ENCODE measurements around the gene UBXN6. TPM values are rescaled to one million over a fixed set of nuclear protein-coding genes. Genes with fewer than 3 reads are reported as not detected.

Gene UBXN6
- total RNA-seq, 1 donor from 2014 or later = 119 TPM

GRCh38 chr19:4413588-4413987 is 44.0 kb downstream of the UBXN6 start:
- DNase-seq (ENCODE audit: low read depth) = no peak

DNA sequence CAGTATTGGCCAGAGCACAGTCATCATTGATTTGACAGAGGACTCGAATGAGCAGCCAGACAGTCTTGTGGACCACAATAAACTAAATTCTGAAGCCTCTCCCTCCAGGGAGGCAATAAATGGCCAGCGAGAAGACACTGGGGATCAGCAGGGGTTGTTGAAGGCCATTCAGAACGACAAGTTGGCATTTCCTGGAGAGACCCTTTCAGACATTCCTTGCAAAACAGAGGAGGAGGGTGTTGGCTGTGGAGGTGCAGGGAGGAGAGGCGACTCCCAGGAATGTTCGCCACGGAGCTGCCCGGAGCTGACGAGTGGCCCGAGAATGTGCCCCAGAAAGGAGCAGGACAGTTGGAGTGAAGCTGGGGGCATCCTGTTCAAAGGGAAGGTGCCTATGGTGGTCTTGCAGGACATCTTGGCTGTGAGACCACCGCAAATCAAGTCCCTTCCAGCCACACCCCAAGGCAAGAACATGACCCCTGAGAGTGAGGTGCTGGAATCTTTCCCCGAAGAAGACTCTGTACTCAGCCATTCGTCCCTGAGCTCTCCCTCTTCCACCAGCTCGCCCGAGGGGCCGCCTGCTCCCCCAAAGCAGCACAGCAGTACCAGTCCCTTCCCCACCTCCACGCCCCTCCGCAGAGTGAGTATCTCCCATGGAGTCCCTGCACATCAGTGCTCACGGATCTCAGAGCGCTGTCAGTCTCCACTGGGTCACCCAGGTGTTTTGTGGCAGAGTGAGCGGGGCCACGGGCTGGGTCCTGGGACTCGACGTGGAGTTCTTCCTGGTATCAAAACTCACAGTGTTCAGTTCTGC is 48.3 kb downstream of the UBXN6 start:
- no peak for DNase-seq (ENCODE audit: low read depth)

- DNase-seq (ENCODE audit: low read depth) = no peak
Observed at GRCh38 chr19:4406626-4407025, 51.0 kb downstream of the UBXN6 start.

GRCh38 chr19:4405977-4406376 is 51.6 kb downstream of the UBXN6 start:
- no peak for DNase-seq (ENCODE audit: low read depth)

GRCh38 chr19:4403005-4403761 is 54.4 kb downstream of the UBXN6 start:
- DNase-seq (ENCODE audit: low read depth) = no peak

GRCh38 chr19:4402171-4403004 is 55.2 kb downstream of the UBXN6 start, which contains the start of gene CHAF1A:
TSS of gene CHAF1A (plus strand) at chr19:4402640. CDS start at chr19:4402763, 123 bp downstream.
- DNase-seq (ENCODE audit: low read depth) = peak; percentile 100

GRCh38 chr19:4401769-4402170 is 55.8 kb downstream of the UBXN6 start:
- DNase-seq (ENCODE audit: low read depth) = no peak

DNA sequence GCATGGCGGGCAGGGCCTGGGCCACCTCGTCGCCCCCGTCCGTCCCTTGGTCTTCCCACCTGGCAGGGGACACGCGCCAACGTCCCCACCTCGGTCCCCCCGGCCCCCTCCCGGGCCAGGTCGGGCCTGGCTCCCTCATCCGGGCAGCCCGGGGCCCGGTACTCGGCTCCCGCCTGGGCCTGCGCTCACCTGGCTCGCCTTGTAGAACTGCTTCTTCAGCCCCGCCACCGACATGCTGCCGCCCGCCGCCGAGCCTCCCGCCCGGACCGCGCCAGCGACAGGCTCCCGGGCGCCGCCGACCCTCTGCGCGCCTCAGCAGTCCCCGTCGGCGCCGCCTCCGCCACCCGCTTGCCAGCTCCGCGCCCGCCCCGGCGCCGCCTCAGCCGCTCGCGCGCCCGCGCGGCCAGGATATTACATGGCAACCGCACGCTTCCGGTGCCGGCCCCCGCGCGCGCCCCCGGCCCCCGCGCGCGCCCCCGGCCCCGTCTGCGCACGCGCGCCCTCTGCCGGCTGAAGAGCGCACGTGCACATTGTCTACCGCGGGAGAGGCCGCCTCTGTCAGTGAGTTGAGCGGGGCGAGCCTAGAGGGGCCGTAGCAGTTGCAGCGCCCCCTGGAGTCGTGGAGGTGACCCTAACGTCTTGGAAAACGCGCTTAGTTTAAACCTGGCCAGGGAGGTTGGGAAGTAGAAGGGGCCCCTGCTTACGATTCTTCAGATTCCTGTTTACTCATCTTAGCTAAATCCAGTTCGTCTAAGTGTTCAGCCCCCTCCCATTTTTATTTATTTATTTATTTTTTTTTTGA is 57.3 kb downstream of the UBXN6 start, which contains the start of gene SH3GL1:
Gene SH3GL1, minus strand, starts transcription at position 413 of the 802 bp plus-strand sequence. Its CDS starts 179 bp downstream, at position 234.
- DNase-seq (ENCODE audit: low read depth) = peak; percentile 88

DNA sequence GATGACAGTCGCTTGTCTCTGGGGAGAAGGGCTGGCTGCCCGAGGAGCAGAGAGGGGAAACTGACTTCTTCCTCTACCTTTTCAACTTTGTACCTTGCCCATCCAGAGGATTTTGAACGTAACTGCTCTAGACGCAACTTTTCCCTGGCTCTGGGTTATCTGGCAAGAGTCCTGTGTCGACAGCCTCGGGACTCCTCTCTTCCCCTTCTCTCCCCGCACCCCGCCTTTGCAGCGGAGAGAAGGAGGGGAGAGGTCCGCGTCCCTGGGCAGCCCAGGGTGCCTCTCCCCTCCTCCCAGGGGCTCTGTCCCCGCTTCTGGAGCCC is 57.8 kb downstream of the UBXN6 start:
- DNase-seq (ENCODE audit: low read depth) = peak; percentile 44

GRCh38 chr19:4396949-4397783 is 60.4 kb downstream of the UBXN6 start:
- DNase-seq (ENCODE audit: low read depth) = peak; percentile 75

Small RNAs within 50 kb of the gene (microRNA-seq; reads per million reads assigned to microRNA genes)
- gene MIR4746 = 0.48 reads per million

Other genes with a start within 250 kb of the UBXN6 start
- gene EBI3, start 228.3 kb downstream of the UBXN6 start, total RNA-seq = 0.11 and 0.21 TPM in 2 replicates
- 13.3 and 17.2 TPM in 2 replicates for gene YJU2, start 210.7 kb downstream of the UBXN6 start, total RNA-seq
- 839 and 1,129 TPM in 2 replicates for gene SHD, start 178.5 kb downstream of the UBXN6 start, total RNA-seq
- gene TMIGD2, start 155.4 kb downstream of the UBXN6 start, total RNA-seq = 0.57 TPM in 1 of 2 replicates, not detected in the other
- 2.3 and 2.6 TPM in 2 replicates for gene FSD1, start 153.2 kb downstream of the UBXN6 start, total RNA-seq
- gene STAP2, start 119.0 kb downstream of the UBXN6 start, total RNA-seq = 3.1 and 4.5 TPM in 2 replicates
- 2.2 and 2.7 TPM in 2 replicates for gene MPND, start 114.2 kb downstream of the UBXN6 start, total RNA-seq
- 179 and 258 TPM in 2 replicates for gene SH3GL1, start 57.2 kb downstream of the UBXN6 start, total RNA-seq
- gene CHAF1A, start 55.2 kb downstream of the UBXN6 start, total RNA-seq = 3.1 TPM in 2 replicates
- 43.8 and 59.1 TPM in 2 replicates for gene HDGFL2, start 14.5 kb upstream of the UBXN6 start, total RNA-seq
- 0.32 and 0.42 TPM in 2 replicates for gene PLIN4, start 60.7 kb upstream of the UBXN6 start, total RNA-seq
- gene PLIN5, start 77.4 kb upstream of the UBXN6 start, total RNA-seq = not detected in 2 replicates
- gene LRG1, start 82.2 kb upstream of the UBXN6 start, total RNA-seq = 0.05 TPM in 1 of 2 replicates, not detected in the other
- 373 and 483 TPM in 2 replicates for gene SEMA6B, start 101.9 kb upstream of the UBXN6 start, total RNA-seq
- 3.7 and 7.5 TPM in 2 replicates for gene TNFAIP8L1, start 181.7 kb upstream of the UBXN6 start, total RNA-seq
- gene MYDGF, start 212.5 kb upstream of the UBXN6 start, total RNA-seq = 64.6 and 65.2 TPM in 2 replicates